ENCODE data around the gene PCDH15. TPM values are rescaled to one million over a fixed set of nuclear protein-coding genes. Genes with fewer than 3 reads are reported as not detected.

The PCDH15 gene
- total RNA-seq, 1 donor from 2014 or later, result 0.25 TPM

DNA sequence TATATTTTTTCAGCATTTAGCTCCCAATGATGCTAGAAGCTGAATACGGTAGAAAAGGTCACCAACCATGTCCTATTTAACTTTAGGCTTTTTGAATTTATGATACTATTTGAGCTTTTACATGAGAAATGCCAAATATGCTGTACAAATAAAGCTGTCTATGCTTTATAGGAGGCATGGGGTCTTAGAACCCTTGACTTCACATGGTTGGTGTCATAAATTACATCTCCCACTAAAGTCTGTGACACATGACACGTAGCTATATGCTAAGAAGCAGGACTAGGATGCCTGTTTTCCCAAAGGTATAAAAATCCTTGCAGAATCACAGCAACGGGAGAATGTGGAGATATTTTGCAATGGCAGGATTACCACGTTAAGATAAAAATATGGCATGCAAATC is 960.4 kb downstream of the PCDH15 start:
- no peak for TF ChIP-seq POLR2A (IDR thresholded peaks at IDR 0.05)
- no peak for DNase-seq (ENCODE audit: extremely low spot score in 2 of 2)
- Histone ChIP-seq H3K27ac (no peak overlapping the region), H3K36me3 (no peaks in the 10 kb centered on the region), H3K4me1 (no peaks in the 10 kb centered on the region), H3K27me3 (no peaks in the 10 kb centered on the region), H3K9me3 (no peaks in the 10 kb centered on the region), H3K4me3 (no peak overlapping the region)
- intact Hi-C loops (cut with DNase I), result no loop called here

DNA sequence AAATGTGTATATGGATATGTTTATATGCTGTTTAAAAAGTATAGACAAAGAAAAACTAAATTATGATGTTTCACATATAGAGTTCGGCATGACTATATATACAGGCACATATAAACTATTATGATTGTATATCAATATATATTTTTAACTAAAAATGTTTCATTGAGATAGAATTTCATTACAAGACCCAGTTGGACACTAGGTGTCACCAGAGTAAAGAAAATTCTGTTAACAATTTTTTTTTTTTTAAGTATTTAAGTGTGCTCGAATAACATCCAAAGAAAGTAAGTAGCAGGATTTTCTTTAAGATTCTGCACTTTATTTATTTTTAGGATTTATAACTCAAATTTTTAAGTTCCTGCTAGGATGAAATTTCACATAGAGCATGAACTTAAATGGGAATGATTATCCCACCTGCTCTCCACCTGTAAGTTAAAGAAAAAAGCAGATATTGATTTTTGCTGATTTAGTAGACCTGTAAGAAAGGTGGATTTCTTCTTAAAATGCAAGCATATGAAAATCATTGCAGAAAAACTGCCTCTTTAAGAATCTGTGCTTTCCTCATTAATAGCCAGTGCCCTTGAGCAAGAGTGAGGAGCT is 961.5 kb downstream of the PCDH15 start:
- Histone ChIP-seq H3K4me1 (no peaks in the 10 kb centered on the region), H3K27ac (no peak overlapping the region), H3K4me3 (no peak overlapping the region), H3K27me3 (no peaks in the 10 kb centered on the region), H3K36me3 (no peaks in the 10 kb centered on the region), H3K9me3 (no peaks in the 10 kb centered on the region)
- DNase-seq (ENCODE audit: extremely low spot score in 2 of 2), result no peak
- intact Hi-C loops (cut with DNase I), result no loop called here
- TF ChIP-seq, protein P1, sequence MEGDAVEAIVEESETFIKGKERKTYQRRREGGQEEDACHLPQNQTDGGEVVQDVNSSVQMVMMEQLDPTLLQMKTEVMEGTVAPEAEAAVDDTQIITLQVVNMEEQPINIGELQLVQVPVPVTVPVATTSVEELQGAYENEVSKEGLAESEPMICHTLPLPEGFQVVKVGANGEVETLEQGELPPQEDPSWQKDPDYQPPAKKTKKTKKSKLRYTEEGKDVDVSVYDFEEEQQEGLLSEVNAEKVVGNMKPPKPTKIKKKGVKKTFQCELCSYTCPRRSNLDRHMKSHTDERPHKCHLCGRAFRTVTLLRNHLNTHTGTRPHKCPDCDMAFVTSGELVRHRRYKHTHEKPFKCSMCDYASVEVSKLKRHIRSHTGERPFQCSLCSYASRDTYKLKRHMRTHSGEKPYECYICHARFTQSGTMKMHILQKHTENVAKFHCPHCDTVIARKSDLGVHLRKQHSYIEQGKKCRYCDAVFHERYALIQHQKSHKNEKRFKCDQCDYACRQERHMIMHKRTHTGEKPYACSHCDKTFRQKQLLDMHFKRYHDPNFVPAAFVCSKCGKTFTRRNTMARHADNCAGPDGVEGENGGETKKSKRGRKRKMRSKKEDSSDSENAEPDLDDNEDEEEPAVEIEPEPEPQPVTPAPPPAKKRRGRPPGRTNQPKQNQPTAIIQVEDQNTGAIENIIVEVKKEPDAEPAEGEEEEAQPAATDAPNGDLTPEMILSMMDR (IDR thresholded peaks at IDR 0.05), result peak in 1 of 3 experiments; percentile 14
- no peak for TF ChIP-seq POLR2AphosphoS5 (IDR thresholded peaks at IDR 0.05; ENCODE audit: insufficient read depth in 1 of 2, low read depth in 1 of 2)

DNA sequence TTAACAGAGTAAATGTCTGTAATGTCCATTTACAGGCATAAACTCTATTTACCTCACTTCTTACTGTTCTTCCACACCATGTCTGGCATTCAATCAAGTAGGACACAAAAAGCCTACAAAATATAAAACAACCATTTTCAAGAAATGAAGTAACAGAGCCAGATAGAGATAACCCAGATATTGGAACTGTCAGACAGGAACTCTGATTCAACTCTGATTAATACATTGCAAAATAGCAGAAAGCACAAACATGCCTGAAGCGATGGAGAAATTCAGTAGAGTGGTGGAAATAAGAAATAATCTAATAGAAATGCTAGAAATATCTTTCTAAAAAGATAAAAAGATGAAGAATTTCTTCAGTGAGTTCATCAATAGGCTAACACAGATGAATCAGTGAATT is 964.4 kb downstream of the PCDH15 start:
- no peak overlapping the region for H3K27ac ChIP-seq
- H3K4me3 ChIP-seq, result no peak overlapping the region
- intact Hi-C loops (cut with DNase I), result no loop called here
- no peaks in the 10 kb centered on the region for H3K27me3 ChIP-seq
- H3K36me3 ChIP-seq, result no peaks in the 10 kb centered on the region
- H3K4me1 ChIP-seq, result no peaks in the 10 kb centered on the region
- H3K9me3 ChIP-seq, result no peaks in the 10 kb centered on the region
- no peak for DNase-seq (ENCODE audit: extremely low spot score in 2 of 2)
- no peak for TF ChIP-seq POLR2A (IDR thresholded peaks at IDR 0.05)
- TF ChIP-seq POLR2AphosphoS5 (IDR thresholded peaks at IDR 0.05; ENCODE audit: insufficient read depth in 1 of 2, low read depth in 1 of 2), result no peak
- TF ChIP-seq, protein P1 (IDR thresholded peaks at IDR 0.05), result no peak

DNA sequence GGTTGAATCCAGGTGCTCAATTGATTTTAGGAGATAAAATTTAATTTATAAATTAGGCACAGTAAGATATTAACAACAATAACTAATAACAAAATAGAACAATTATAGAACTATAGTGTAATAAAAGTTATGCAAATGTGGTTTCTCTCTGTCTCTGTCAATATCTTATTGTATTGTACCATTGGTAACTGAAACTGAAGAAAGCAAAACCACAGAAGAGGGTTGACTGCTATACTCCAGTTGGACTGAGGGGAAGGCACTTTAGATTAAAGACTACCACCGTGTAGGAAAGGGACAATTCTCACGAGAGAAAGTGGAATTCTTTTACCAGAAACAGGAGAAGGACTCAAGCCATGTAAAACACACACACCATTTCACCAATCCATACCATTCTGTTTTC is 967.1 kb downstream of the PCDH15 start:
- no peaks in the 10 kb centered on the region for H3K27me3 ChIP-seq
- H3K9me3 ChIP-seq, result no peaks in the 10 kb centered on the region
- no peaks in the 10 kb centered on the region for H3K36me3 ChIP-seq
- no peak for DNase-seq (ENCODE audit: extremely low spot score in 2 of 2)
- H3K27ac ChIP-seq, result no peak overlapping the region
- H3K4me1 ChIP-seq, result no peaks in the 10 kb centered on the region
- intact Hi-C loops (cut with DNase I), result no loop called here
- H3K4me3 ChIP-seq, result no peak overlapping the region
- TF ChIP-seq POLR2AphosphoS5 (IDR thresholded peaks at IDR 0.05; ENCODE audit: insufficient read depth in 1 of 2, low read depth in 1 of 2), result no peak
- no peak for TF ChIP-seq POLR2A (IDR thresholded peaks at IDR 0.05)

DNA sequence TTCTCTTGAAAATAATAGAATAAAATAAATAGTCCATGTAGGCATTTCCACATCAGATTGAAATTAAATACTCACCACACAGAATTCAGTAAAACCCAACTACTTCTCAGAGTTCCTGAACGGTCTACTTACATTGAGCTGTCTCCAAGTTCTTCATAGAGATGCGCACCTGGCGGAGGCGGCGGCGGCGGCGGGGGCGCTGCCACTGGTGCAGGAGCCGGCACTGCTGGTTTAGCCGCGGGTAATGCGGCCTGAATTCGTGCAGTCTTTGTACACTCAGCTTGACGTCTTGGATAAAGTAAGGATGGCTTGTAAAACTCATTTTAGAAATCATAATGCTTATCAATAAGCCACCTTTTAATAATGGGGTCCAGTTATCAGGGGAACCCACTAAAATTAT is 973.8 kb downstream of the PCDH15 start:
- H3K27ac ChIP-seq, result no peak overlapping the region
- no peaks in the 10 kb centered on the region for H3K36me3 ChIP-seq
- H3K27me3 ChIP-seq, result no peaks in the 10 kb centered on the region
- no peaks in the 10 kb centered on the region for H3K9me3 ChIP-seq
- intact Hi-C loops (cut with DNase I), result no loop called here
- no peak overlapping the region for H3K4me3 ChIP-seq
- DNase-seq (ENCODE audit: extremely low spot score in 2 of 2), result no peak
- TF ChIP-seq, protein P1 (IDR thresholded peaks at IDR 0.05), result no peak
- no peak for TF ChIP-seq POLR2A (IDR thresholded peaks at IDR 0.05)
- no peaks in the 10 kb centered on the region for H3K4me1 ChIP-seq

DNA sequence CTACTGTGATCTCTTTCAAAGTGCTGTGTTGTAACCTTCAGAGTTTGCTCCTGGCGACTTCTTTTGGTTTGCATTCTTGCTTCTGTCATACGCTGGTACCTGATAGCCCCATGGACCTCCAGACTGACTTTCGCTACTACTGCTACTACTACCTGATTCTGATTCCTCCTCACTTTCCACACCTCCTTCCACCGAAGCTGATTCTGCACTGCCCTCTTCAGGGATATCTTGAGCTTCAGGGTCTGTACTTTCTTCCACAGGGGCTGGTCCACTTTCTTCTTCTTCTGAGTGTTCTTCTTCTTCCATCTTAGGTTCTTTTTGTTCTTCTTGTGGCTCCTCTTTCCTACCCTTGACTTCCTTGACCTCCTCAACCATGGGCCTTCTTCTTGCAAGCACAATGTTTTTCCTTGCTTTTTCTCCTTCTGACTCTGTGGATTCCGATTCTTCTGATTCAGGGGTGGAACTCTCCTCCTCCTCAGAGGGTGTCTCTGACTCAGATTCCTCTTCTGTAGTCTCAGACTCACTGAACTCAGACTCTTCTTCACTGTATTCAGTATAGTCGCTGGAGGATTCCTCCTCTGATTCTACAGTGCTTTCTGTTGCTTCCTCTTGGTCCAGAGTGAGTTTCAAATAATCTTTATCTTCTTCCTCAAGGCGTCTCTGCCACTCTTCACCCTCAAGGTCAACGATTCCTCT is 992.2 kb downstream of the PCDH15 start:
- TF ChIP-seq, protein P1 (IDR thresholded peaks at IDR 0.05), result no peak
- no peak for TF ChIP-seq POLR2AphosphoS5 (IDR thresholded peaks at IDR 0.05; ENCODE audit: insufficient read depth in 1 of 2, low read depth in 1 of 2)
- intact Hi-C loops (cut with DNase I), result no loop called here
- Histone ChIP-seq H3K36me3 (no peaks in the 10 kb centered on the region), H3K27me3 (no peaks in the 10 kb centered on the region), H3K4me3 (no peak overlapping the region), H3K9me3 (no peaks in the 10 kb centered on the region), H3K4me1 (no peaks in the 10 kb centered on the region), H3K27ac (no peak overlapping the region)
- DNase-seq (ENCODE audit: extremely low spot score in 2 of 2), result no peak
